ENCODE measurements around the gene ZIK1.

GRCh38 chr19:57563547-57563946 lies 20.4 kb upstream of the ZIK1 start:
- TF ChIP-seq POU5F1 (IDR thresholded peaks at IDR 0.05; ENCODE audit: low read depth, low read length) (no peak), KDM5A (IDR thresholded peaks at IDR 0.05; ENCODE audit: low read length) (no peak), E2F6 (IDR thresholded peaks at IDR 0.05) (no peak), JUN (IDR thresholded peaks at IDR 0.05; ENCODE audit: low read depth, low read length) (no peak), SP4 (IDR thresholded peaks at IDR 0.05; ENCODE audit: low read length) (no peak)

All from H1 (cell line).